Stimulated activated memory B cell treated with anti-CD40 and anti-IgM and Interleukin-4, amounts not matched to agents 10 μg/mL and 1 μg/mL and 100 μg/mL, for 72 hours (primary cell): ENCODE data around the gene HMGN5.
A peak's percentile ranks its signal among the peaks of the same experiment; 100 is the strongest.

Source experiments
- ATAC-seq: fragments of 150-1000 bp; cut with Tn5 transposase; 2 replicates; pipeline ENCODE4 v1.10.0; 2021
- H3K27ac Mint-ChIP-seq: one replicate; pipeline ENCODE4 v1.8.0; 2022; ENCODE audit warnings: mild to moderate bottlenecking, mixed read lengths
- H3K27me3 Mint-ChIP-seq: one replicate; pipeline ENCODE4 v1.8.0; 2022; ENCODE audit warnings: mixed read lengths
- H3K36me3 Mint-ChIP-seq: one replicate; pipeline ENCODE4 v1.8.0; 2022; ENCODE audit warnings: mixed read lengths
- H3K4me1 Mint-ChIP-seq: one replicate; pipeline ENCODE4 v1.8.0; 2022; ENCODE audit warnings: mixed read lengths
- H3K4me3 Mint-ChIP-seq: one replicate; pipeline ENCODE4 v1.8.0; 2022; ENCODE audit warnings: mild to moderate bottlenecking, moderate library complexity, mixed read lengths
- H3K9me3 Mint-ChIP-seq: one replicate; pipeline ENCODE4 v1.8.0; 2022; ENCODE audit warnings: mixed read lengths

The HMGN5 gene

GRCh38 chrX:81201071-81201470, 642 bp downstream of the HMGN5 start:
- H3K27me3 Mint-ChIP-seq = no peaks in the 10 kb centered on the region
- H3K4me3 Mint-ChIP-seq = peak overlapping the region; percentile 96
- H3K9me3 Mint-ChIP-seq = no peaks in the 10 kb centered on the region
- peaks cover 16% of the 10 kb centered on the region for H3K36me3 Mint-ChIP-seq
- peaks cover 38% of the 10 kb centered on the region for H3K4me1 Mint-ChIP-seq
- no peak for ATAC-seq
- H3K27ac Mint-ChIP-seq = peak overlapping the region; percentile 97

DNA sequence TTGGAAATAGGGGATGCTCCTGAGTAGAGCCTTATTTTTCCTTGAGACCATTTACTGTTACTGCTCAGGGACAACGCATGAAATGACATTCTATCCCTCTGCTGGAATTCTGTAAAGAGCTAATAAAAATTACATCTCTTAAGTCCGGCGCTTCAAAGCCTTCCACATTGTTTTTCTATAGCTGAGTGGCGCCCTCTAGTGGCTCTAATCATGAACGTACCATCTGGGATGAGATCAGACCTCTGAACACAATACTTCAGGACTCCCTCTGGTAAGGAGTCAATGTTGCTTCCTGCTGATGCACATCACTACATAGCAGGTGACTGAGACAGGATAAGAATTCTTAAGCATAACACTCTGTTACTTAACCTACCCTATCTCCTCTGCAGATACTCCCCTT, 6.0 kb downstream of the HMGN5 start:
- Mint-ChIP-seq H3K27me3 (no peaks in the 10 kb centered on the region), H3K4me3 (no peak overlapping the region), H3K36me3 (no peaks in the 10 kb centered on the region), H3K9me3 (no peaks in the 10 kb centered on the region), H3K4me1 (peaks cover 8% of the 10 kb centered on the region), H3K27ac (no peak overlapping the region)
- ATAC-seq = no peak

DNA sequence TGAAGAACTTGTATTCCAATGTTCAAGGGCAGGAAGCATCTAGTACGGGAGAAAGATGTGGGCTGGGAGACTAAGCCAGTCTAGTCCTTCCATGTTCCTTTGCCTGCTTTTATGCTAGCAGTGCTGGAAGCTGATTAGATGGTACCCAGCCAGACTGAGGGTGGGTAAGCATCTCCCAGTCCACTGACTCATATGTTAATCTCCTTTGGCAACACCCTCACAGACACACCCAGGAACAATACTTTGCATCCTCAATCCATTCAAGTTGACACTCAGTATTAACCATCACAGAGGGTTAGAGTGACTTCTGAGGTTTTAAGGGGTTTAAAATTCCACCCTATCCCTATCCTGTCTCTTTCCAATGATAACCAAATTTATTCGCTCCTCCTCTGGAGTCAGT, 6.5 kb downstream of the HMGN5 start:
- Mint-ChIP-seq H3K9me3 (no peaks in the 10 kb centered on the region), H3K4me3 (no peak overlapping the region), H3K27ac (no peak overlapping the region), H3K36me3 (no peaks in the 10 kb centered on the region), H3K27me3 (no peaks in the 10 kb centered on the region), H3K4me1 (peaks cover 6% of the 10 kb centered on the region)
- no peak for ATAC-seq

- no peak for ATAC-seq
- H3K4me3 Mint-ChIP-seq = no peak overlapping the region
- H3K27me3 Mint-ChIP-seq = no peaks in the 10 kb centered on the region
- H3K4me1 Mint-ChIP-seq = no peaks in the 10 kb centered on the region
- H3K27ac Mint-ChIP-seq = no peak overlapping the region
- no peaks in the 10 kb centered on the region for H3K36me3 Mint-ChIP-seq
- H3K9me3 Mint-ChIP-seq = no peaks in the 10 kb centered on the region
Measured at GRCh38 chrX:81174286-81174685, 27.4 kb downstream of the HMGN5 start.

DNA sequence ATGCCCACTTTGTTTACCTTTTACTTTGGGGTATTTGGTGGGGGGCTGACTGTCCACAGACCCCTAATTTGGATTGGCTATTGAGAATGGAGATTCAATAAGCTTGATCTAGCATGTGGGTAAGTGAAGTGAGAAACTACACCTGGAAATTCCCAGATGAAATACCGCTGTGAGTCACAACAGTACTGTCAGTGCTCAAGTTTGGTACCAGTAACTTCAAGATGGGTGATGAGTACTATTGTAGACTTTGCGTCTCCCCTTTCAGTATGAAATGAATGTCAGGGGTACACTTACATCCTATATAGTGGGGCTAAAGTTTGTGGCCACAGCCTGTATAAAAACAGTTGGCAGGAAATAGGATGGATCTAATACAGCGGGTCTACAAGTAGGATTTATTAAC, 33.3 kb downstream of the HMGN5 start:
- H3K4me3 Mint-ChIP-seq = no peak overlapping the region
- no peak for ATAC-seq

GRCh38 chrX:81121513-81122363, 80.0 kb downstream of the HMGN5 start:
- peaks cover 7% of the 10 kb centered on the region for H3K4me1 Mint-ChIP-seq
- peak overlapping the region; percentile 20 for H3K27ac Mint-ChIP-seq
- no peaks in the 10 kb centered on the region for H3K9me3 Mint-ChIP-seq
- H3K27me3 Mint-ChIP-seq = no peaks in the 10 kb centered on the region
- peak; percentile 98 for ATAC-seq
- peak overlapping the region; percentile 94 for H3K4me3 Mint-ChIP-seq
- no peaks in the 10 kb centered on the region for H3K36me3 Mint-ChIP-seq

More for the DNA sequence above, 33.3 kb downstream of the HMGN5 start:
- Mint-ChIP-seq H3K27me3 (no peaks in the 10 kb centered on the region), H3K36me3 (no peaks in the 10 kb centered on the region), H3K27ac (no peak overlapping the region), H3K9me3 (no peaks in the 10 kb centered on the region), H3K4me1 (no peaks in the 10 kb centered on the region)

DNA sequence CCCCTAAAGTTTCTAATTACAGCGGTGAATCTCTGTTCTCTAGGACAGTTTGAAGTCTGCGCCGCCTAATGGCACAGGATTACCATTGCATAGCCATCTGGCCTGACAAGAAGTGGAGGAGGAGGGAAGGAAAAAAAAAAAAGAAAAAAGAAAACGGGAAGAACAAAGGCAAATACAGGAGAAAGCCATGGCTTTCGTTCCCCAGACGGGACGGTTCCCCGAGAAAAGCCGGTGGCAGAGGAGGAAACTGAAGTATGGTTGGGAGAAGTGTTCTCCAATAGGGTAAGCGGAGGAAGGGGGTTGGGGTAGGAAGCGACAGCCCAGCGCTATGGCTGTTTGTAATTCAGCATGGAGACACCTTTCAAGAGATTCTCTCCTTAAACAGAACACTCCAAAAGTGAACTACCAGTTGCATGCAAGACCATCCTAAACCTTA, 80.8 kb downstream of the HMGN5 start:
- Mint-ChIP-seq H3K4me1 (peaks cover 7% of the 10 kb centered on the region), H3K27me3 (no peaks in the 10 kb centered on the region), H3K4me3 (peak overlapping the region; percentile 94), H3K27ac (peak overlapping the region; percentile 20), H3K36me3 (no peaks in the 10 kb centered on the region), H3K9me3 (no peaks in the 10 kb centered on the region)
- peak; percentile 72 for ATAC-seq

DNA sequence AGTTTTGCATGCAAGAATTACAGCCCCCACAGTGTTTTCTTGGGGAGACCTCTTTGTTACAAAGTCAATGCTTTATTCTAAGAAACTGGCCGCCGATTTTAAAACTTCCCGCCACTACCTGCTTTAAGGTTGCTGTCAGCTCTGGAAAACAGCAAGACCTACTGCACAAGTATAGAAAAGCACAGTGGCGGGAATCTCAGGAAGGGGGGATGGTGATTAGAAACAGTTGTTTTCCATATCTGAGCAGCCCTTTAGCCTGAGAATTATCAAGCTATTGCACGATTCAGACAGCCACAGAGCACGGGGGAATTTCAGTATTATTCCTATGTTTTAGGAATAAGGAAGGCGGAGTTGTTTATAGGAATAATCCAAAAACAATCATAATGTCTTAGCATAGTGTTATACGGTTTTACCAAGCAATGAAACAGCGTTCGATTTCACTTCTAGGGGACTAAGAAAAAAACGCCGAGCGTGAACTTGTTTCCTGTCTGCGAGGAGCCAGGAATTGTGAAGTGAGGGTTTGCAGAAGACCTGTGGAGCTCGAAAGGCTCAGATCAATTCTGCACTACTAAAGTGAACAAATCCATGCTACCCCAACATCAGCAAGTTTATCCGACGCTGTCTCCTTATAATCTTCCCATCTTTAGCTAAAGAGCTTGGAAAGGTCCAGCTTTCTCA, 81.3 kb downstream of the HMGN5 start:
- no peak for ATAC-seq
- H3K36me3 Mint-ChIP-seq = no peaks in the 10 kb centered on the region
- peak overlapping the region; percentile 94 for H3K4me3 Mint-ChIP-seq
- no peaks in the 10 kb centered on the region for H3K27me3 Mint-ChIP-seq
- H3K9me3 Mint-ChIP-seq = no peaks in the 10 kb centered on the region
- H3K4me1 Mint-ChIP-seq = peaks cover 7% of the 10 kb centered on the region
- H3K27ac Mint-ChIP-seq = peak overlapping the region; percentile 20

GRCh38 chrX:81114757-81115156, 87.0 kb downstream of the HMGN5 start:
- Mint-ChIP-seq H3K36me3 (no peaks in the 10 kb centered on the region), H3K4me1 (no peaks in the 10 kb centered on the region), H3K27ac (no peak overlapping the region), H3K9me3 (no peaks in the 10 kb centered on the region), H3K4me3 (no peak overlapping the region), H3K27me3 (no peaks in the 10 kb centered on the region)
- no peak for ATAC-seq

GRCh38 chrX:81110286-81110685, 91.4 kb downstream of the HMGN5 start:
- H3K4me1 Mint-ChIP-seq = no peaks in the 10 kb centered on the region
- peaks cover 5% of the 10 kb centered on the region for H3K9me3 Mint-ChIP-seq
- H3K27me3 Mint-ChIP-seq = no peaks in the 10 kb centered on the region
- no peak for ATAC-seq
- no peak overlapping the region for H3K4me3 Mint-ChIP-seq
- H3K27ac Mint-ChIP-seq = no peak overlapping the region
- peaks cover 6% of the 10 kb centered on the region for H3K36me3 Mint-ChIP-seq

GRCh38 chrX:81082649-81083048, 119.1 kb downstream of the HMGN5 start:
- Mint-ChIP-seq H3K4me3 (no peak overlapping the region), H3K4me1 (no peaks in the 10 kb centered on the region), H3K36me3 (no peaks in the 10 kb centered on the region), H3K9me3 (peaks cover 10% of the 10 kb centered on the region), H3K27me3 (peaks cover 10% of the 10 kb centered on the region), H3K27ac (no peak overlapping the region)
- ATAC-seq = no peak
